NCI-H446 treated with DMSO at 0.1 percent for 48 hours (cell line): Measurements from ENCODE around the gene MARCHF4.
A peak's percentile ranks its signal among the peaks of the same experiment; 100 is the strongest.
"Not testable (repeated sequence)": the region's sequence is repeated elsewhere in the genome, so short reads cannot be mapped to it uniquely, and the experiment has no call there.

Source experiments
- DNase-seq: peaks from one replicate; lab custom pipeline; 2025; lab: John Stamatoyannopoulos, UW

The MARCHF4 gene

DNA sequence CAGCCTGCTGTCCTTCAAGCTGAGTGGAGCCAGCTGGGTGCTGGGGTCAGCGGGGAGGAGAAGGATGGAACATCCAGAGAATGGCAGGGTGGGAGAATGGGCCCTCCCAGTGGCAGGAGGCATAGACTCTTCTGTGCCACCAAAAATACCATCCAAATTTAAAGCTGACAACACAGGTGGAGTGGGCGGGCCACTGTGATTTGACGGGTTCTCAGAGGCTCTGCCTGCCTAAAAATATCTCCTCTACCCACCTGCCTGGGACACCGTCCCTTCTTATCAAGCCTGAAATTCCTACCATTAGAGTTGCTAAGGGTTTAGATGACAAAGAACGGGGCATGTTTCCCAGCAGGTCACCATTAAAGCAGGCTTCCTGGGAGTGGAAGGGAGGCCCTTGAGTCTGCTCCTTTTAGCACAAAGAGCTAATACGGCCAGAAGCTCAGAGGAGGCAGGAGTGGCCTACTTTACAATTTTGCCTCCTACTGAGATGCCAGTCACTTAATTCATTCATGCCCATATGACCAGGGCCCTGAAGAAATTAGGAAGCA, 19.8 kb upstream of the MARCHF4 start:
- DNase-seq: no peak

DNA sequence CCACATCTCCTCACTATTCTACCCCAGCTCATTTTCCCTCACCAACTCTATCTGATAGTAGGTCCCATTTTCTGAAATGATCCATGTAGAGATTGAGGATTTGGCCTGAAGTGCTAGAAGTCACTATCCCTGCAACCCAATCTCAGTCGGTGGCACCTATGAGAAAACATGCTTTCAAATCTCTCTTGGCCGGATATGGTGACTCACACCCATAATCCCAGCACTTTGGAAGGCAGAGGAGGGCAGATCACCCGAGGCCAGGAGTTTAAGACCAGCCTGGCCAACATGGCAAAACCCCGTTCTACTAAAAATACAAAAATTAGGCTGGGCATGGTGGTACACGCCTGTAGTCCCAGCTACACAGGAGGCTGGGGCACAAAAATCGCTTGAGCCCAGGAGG, 19.1 kb upstream of the MARCHF4 start:
- no peak for DNase-seq

- DNase-seq: no peak
Measured at GRCh38 chr2:216389570-216389969, 17.3 kb upstream of the MARCHF4 start.

- DNase-seq: no peak
Measured at GRCh38 chr2:216388046-216388884, 16.0 kb upstream of the MARCHF4 start.

- no peak for DNase-seq
Measured at GRCh38 chr2:216387262-216387661, 15.0 kb upstream of the MARCHF4 start.

DNA sequence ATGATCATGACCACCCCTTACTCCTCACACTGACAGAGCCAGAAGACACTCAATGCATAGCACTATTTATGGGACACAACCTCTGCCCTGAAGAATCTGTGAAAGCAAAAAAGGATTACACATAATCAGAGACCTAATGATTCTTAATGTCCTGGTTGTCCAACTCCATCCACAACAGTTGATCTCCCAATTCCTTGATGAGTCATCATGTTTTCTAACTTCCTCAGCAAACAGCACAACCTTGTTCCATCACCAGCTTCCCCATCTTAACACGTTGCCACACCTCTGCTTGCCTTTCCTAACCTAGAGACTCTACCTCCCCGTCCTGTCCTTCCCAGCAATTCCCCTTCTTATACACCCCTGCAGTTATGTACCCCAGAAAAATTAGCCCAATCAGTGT, 13.2 kb upstream of the MARCHF4 start:
- DNase-seq: no peak

DNA sequence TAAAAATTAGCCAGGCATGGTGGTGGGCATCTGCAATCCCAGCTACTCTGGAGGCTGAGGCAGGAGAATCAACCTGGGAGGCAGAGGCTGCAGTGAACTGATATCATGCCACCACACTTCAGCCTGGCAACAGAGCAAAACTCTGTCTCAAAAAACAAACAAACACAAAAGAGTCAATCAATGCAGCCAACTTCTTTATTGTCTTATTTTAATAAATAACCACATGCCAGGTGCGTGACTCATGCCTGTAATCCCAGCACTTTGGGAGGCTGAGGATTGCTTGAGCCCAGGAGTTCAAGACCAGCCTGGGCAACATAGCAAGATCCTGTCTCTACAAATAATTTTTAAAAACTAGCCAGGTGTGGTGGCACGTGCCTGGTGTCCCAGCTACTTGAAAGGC, 12.1 kb upstream of the MARCHF4 start:
- DNase-seq: not testable (repeated sequence)

DNA sequence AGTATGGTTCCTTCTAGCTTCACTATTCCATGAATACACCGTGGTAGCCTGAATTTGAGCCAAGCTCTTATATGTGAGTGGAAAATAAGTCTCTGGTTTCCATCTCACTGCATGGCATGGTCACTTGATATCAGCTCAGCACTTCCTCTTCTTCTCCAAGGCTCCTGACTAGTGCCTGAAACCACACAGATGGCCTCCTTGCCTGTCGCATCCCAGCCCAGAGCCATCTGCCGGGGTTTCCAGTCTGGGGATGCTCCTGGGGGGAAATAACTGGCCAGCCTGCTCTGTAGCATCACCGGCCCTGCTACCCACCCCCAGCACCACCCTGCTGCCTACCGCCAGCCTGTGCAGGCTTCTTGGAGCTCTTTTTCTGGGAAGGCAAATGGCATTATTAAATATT, 7.7 kb upstream of the MARCHF4 start:
- DNase-seq: no peak

- DNase-seq: no peak
Measured at GRCh38 chr2:216375286-216375685, 3.0 kb upstream of the MARCHF4 start.

DNA sequence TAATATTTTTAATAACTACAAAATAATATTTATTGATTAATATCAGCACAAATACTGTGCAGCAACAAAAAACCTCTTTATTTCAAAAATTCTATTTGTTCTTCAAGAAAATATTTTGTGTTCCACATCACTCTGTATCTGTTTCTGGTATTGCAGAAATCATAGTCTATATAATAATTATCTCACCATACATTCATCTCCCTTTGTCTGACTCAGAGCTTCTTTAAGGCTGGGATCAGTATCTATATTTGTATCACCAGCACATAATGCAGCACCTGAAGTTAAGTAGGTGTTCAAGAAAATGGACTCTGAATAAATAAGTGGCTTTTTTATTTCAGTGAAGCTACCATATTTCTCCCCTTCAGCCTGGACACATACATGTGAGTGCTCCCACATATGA, 1.6 kb upstream of the MARCHF4 start:
- DNase-seq: no peak

- no peak for DNase-seq
Measured at GRCh38 chr2:216372761-216373291, 543 bp upstream of the MARCHF4 start.

DNA sequence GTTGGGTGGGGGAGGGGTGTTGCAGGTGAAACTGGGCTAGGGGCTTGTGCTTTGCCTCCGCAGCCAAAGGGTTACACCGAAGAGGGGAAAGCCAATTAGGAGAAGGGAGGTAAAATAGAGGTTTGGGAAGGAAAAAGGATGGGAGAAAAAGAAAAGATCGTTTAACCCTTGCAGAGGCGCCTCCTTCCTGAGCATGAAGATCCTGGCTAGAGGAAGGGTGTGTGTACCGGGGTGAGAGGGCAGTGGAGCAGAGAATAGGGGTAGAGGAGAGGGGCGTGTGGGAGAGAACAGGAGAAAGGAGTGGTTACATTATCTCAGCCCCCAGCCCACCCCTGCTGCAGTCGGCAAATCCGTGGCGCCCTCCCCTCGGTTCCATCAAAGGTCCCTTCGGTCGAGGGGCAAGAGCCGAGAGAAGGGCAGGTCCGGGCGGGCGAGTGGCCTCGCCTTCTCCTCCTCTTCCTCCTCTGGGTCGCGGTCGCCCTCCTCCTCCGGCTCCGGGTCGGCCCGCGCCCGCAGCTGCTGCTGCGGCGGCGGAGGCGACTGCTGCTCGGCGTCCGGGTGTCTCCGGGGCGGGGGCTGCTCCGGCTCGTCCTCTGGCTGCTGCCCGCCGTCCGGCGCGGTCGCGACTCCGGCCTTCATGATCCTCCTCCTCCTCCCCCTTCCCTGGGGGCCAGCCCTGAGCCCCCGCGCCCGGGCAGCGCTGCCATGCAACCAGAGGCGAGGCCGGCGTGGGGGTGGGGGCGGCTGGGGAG, 1.1 kb downstream of the MARCHF4 start:
- no peak for DNase-seq

GRCh38 chr2:216369821-216370220, 2.5 kb downstream of the MARCHF4 start:
- DNase-seq: no peak

DNA sequence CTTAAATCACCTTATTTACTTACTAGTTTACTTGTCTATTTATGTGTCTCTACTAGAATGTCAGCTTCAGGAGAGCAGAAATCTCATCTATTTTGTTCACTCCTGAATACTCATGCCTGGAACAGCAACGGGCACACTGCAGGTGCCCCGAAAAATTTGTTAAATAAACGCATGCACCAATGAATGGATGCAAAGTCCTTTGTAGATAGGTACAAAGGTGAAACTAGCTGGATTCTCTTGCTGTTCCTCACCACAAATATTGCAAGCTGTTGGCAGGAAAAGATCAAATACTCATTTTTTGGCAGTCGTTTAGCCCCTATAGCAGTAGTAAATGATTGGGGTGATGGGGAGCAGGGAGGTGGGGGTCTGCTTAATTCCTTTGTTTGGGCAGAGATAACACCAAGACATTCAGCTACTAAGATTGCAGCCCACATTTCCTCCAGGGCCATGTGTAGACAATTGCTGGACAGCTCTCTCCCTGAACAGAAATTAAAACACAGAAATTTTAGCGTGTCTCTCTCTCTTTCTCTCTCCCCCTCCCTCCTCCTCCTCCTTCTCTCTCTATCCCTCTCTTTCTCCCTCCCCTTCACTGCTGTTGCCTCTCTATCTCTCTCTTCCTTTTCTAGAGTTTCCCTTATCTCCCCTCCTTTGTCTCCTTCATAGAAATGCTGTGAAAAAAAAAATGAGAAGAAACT, 5.4 kb downstream of the MARCHF4 start:
- DNase-seq: no peak

- no peak for DNase-seq
Measured at GRCh38 chr2:216365518-216365917, 6.8 kb downstream of the MARCHF4 start.

DNA sequence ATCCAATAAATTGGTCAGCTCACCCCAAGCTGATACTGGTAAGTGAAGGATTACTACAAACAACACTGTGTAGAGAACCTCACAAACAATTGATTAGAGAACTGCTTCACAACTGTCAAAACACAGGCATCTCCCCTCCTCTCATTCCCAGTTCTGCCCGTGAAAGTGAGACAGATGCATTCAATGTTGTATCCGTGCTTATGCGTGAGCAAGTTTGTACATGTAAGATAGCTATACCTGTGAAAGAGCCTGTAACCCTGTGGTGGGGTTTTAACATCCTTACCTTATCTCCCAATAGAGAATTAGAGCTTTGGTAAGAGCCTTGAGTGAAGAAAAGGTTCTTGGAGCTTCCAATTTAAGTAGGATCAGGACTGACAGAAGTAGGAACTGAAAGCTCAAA, 9.1 kb downstream of the MARCHF4 start:
- no peak for DNase-seq

GRCh38 chr2:216362730-216363129, 9.6 kb downstream of the MARCHF4 start:
- peak; percentile 67 for DNase-seq

DNA sequence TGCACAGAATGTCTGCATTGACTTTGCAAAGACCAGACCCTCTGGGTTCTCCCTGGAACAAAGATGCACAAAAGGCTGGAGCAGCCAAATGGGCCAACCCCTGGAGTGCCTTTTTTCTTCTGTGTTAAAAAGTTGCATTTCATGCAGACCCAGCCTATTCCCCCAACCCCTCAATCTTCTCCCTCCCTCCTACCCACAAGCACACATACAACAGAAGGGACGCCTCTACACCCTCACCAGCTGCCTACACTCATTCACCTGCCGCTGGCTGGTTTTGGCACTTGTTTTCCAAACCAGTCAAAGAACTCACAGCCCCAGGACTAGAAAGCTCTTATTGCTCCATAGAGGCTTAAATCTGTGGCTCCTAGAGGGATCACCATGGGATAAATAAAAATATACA, 16.6 kb downstream of the MARCHF4 start:
- DNase-seq: no peak

GRCh38 chr2:216354306-216354705, 18.0 kb downstream of the MARCHF4 start:
- DNase-seq: no peak

- no peak for DNase-seq
Measured at GRCh38 chr2:216352653-216353270, 19.5 kb downstream of the MARCHF4 start.

DNA sequence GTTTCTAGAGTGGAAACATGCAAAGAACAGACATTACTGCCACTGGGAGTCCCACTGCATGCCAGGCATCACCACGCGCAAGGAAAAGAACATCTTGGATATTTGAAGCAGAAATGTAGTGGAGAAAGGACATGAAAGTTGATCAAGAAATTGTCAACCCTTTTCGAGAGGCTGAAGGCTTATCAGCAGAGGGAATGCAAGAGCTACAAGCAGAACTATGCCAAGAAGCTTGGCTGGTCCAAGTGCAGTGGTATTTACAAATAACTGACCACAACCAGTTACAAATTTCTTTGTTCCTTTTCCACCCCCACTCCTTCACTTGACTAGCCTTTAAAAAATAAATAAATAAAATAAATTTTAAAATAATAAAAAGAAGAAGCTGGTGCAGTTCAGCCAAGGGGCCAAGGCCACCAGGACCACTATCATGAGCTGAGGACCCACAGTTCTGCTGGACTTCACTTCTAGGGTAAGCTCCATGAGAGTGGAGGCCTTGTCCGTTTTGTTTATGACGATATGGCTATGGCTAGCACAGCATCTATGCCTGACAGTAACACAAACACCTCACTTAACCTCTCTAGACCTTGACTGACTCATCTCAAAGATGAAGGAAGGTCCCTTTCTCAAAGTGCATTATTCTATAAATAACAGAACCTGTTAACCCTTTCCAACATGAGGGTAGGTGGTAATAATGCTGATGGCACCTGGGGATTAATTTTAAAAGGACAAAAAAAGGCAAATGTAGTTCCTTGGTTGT, 20.9 kb downstream of the MARCHF4 start:
- DNase-seq: no peak
